Caco-2 (cell line): Measurements from ENCODE around the gene OR6C3. TPM values are rescaled to one million over a fixed set of nuclear protein-coding genes. Genes with fewer than 3 reads are reported as not detected.

ENCODE experiments used
- BruUV-seq: library from RNA; stranded (reverse); fragments of 400-500 nt; replicated peaks from 2 replicates; lab custom pipeline; 2021; lab: Mats Ljungman, UMichigan
- CTCF ChIA-PET: fragments of 300-600 bp; sonication (Branson Sonifier 250); formaldehyde crosslinking; loops from one replicate; lab custom pipeline; 2022; ENCODE audit warnings: antibody characterized with exemption; lab: Charles Lee
- POLR2A ChIA-PET: fragments of 300-600 bp; sonication (Branson Sonifier 250); formaldehyde crosslinking; loops from one replicate; lab custom pipeline; 2022; ENCODE audit warnings: antibody characterized with exemption; lab: Charles Lee
- DNase-seq, 2 experiments: peaks; one replicate each; pipeline versions ENCODE4 v3.0.0 to v3.0.0-alpha.2; 2020 to 2022
- H3K27me3 ChIP-seq: replicated peaks from 2 replicates; pipeline ENCODE4 v1.6.0; 2011; ENCODE audit warnings: low read length; ENCODE audit not compliant: control insufficient read depth, insufficient read depth
- H3K36me3 ChIP-seq: 2 replicates; pipeline ENCODE4 v1.5.1; 2011; ENCODE audit warnings: low read length; ENCODE audit not compliant: control insufficient read depth, insufficient read depth
- H3K4me1 ChIP-seq: fragments of 250-450 bp; sonication (Bioruptor Pico); 2 replicates; pipeline ENCODE4 v1.5.1; 2020; ENCODE audit warnings: mild to moderate bottlenecking
- H3K4me3 ChIP-seq: 2 replicates; pipeline ENCODE4 v1.5.1; 2011; ENCODE audit warnings: low read depth, mild to moderate bottlenecking, control low read depth, low read length
- H3K9me3 ChIP-seq: fragments of 250-450 bp; sonication (Bioruptor Pico); 2 replicates; pipeline ENCODE4 v1.5.1; 2020; ENCODE audit warnings: mild to moderate bottlenecking, moderate library complexity
- H3K27ac Mint-ChIP-seq: one replicate; pipeline ENCODE4 v1.8.0; 2022; ENCODE audit warnings: mixed read lengths; ENCODE audit not compliant: unreplicated experiment
- H3K27me3 Mint-ChIP-seq: one replicate; pipeline ENCODE4 v1.8.0; 2022; ENCODE audit warnings: mixed read lengths; ENCODE audit not compliant: insufficient read depth, unreplicated experiment
- H3K36me3 Mint-ChIP-seq: one replicate; pipeline ENCODE4 v1.8.0; 2022; ENCODE audit warnings: mild to moderate bottlenecking, mixed read lengths; ENCODE audit not compliant: insufficient read depth, unreplicated experiment
- H3K4me1 Mint-ChIP-seq: one replicate; pipeline ENCODE4 v1.8.0; 2022; ENCODE audit warnings: low read depth, mixed read lengths; ENCODE audit not compliant: unreplicated experiment
- H3K4me3 Mint-ChIP-seq: one replicate; pipeline ENCODE4 v1.8.0; 2022; ENCODE audit warnings: mild to moderate bottlenecking, moderate library complexity, mixed read lengths; ENCODE audit not compliant: unreplicated experiment
- H3K9me3 Mint-ChIP-seq: one replicate; pipeline ENCODE4 v1.8.0; 2022; ENCODE audit warnings: mixed read lengths; ENCODE audit not compliant: unreplicated experiment
- CTCF ChIP-seq, 2 experiments: fragments of 200-600 bp in 1 of 2; IDR thresholded peaks; 1 replicate in 1 of 2; 2 replicates in 1 of 2; pipeline versions ENCODE4 v1.5.1 to v1.8.0; 2011 to 2022; ENCODE audit warnings: antibody characterized with exemption in 1 of 2, control low read depth in 1 of 2, inconsistent platforms in 1 of 2, low read depth in 1 of 2, low read length in 1 of 2, mild to moderate bottlenecking in 1 of 2, moderate library complexity in 1 of 2; ENCODE audit not compliant: insufficient read depth in 1 of 2, severe bottlenecking in 1 of 2, unreplicated experiment in 1 of 2
- intact Hi-C: fragments of 100-400 bp; cut with micrococcal nuclease; formaldehyde crosslinking; loops from one replicate; pipeline ENCODE4 v1.10.0; 2022; ENCODE audit not compliant: unreplicated experiment
- total RNA-seq: library from RNA; stranded (reverse); gene quantifications from 2 replicates; pipeline ENCODE4 v1.2.3, GENCODE V29; 2022

The OR6C3 gene
- total RNA-seq, 1 experiment from 2014 or later: not detected

- no peaks in the 10 kb centered on the region for H3K9me3 Mint-ChIP-seq
- no peaks in the 10 kb centered on the region for H3K27me3 Mint-ChIP-seq
- POLR2A ChIA-PET: no interaction called here
- BruUV-seq: no TSS peak
- no peak for TF ChIP-seq CTCF (IDR thresholded peaks at IDR 0.05; ENCODE audit: insufficient read depth in 1 of 2, low read depth in 1 of 2, low read length in 1 of 2, severe bottlenecking in 1 of 2, unreplicated experiment in 1 of 2)
- H3K36me3 Mint-ChIP-seq: no peaks in the 10 kb centered on the region
- Histone ChIP-seq H3K4me1 (no peaks in the 10 kb centered on the region), H3K4me3 (no peak overlapping the region), H3K36me3 (no peaks in the 10 kb centered on the region), H3K27me3 (no peaks in the 10 kb centered on the region), H3K9me3 (no peaks in the 10 kb centered on the region)
- no peak overlapping the region for H3K27ac Mint-ChIP-seq
- CTCF ChIA-PET: no interaction called here
- H3K4me3 Mint-ChIP-seq: no peak overlapping the region
- intact Hi-C loops: no loop called here
- H3K4me1 Mint-ChIP-seq: no peaks in the 10 kb centered on the region
- no peak for DNase-seq
These were observed 42.0 kb downstream of the OR6C3 start for GRCh38 chr12:55372521-55372920.

Other genes starting within 250 kb of the OR6C3 start
- not detected in 2 replicates for gene OR9K2, start 204.3 kb upstream of the OR6C3 start, total RNA-seq
- not detected in 2 replicates for gene OR10A7, start 109.7 kb upstream of the OR6C3 start, total RNA-seq
- gene OR6C74, start 86.1 kb upstream of the OR6C3 start, total RNA-seq: not detected in 2 replicates
- not detected in 2 replicates for gene OR6C6, start 34.2 kb upstream of the OR6C3 start, total RNA-seq
- gene OR6C1, start 16.4 kb upstream of the OR6C3 start, total RNA-seq: not detected in 2 replicates
- gene OR6C75, start 32.2 kb downstream of the OR6C3 start, total RNA-seq: not detected in 2 replicates
- not detected in 2 replicates for gene OR6C65, start 69.8 kb downstream of the OR6C3 start, total RNA-seq
- not detected in 2 replicates for gene OR6C76, start 95.5 kb downstream of the OR6C3 start, total RNA-seq
- gene OR6C2, start 113.3 kb downstream of the OR6C3 start, total RNA-seq: not detected in 2 replicates
- gene OR6C70, start 139.4 kb downstream of the OR6C3 start, total RNA-seq: not detected in 2 replicates
- gene OR6C68, start 161.6 kb downstream of the OR6C3 start, total RNA-seq: not detected in 2 replicates
- gene OR6C4, start 218.9 kb downstream of the OR6C3 start, total RNA-seq: not detected in 2 replicates
- not detected in 2 replicates for gene OR2AP1, start 241.7 kb downstream of the OR6C3 start, total RNA-seq